Measurements from ENCODE around the gene LKAAEAR1.

Gene LKAAEAR1

GRCh38 chr20:64080013-64080812 is 4.0 kb downstream of the LKAAEAR1 start, which contains the start of gene OPRL1:
TSS of gene OPRL1 (plus strand) at chr20:64080082. CDS start at chr20:64092721, 12,639 bp downstream.
- no peak for DNase-seq (ENCODE audit: low read depth in 1 of 2, low spot score in 1 of 2)

- DNase-seq (ENCODE audit: low read depth in 1 of 2, low spot score in 1 of 2): peak; percentile 40 to 54
Measured at GRCh38 chr20:64079273-64080012, 4.8 kb downstream of the LKAAEAR1 start, which contains the start of gene RGS19. TSS of gene RGS19 (minus strand) at chr20:64079518. CDS start at chr20:64076886, 2,632 bp downstream.

- DNase-seq (ENCODE audit: low read depth in 1 of 2, low spot score in 1 of 2): no peak
Measured at GRCh38 chr20:64078934-64079272, 5.3 kb downstream of the LKAAEAR1 start.

- DNase-seq (ENCODE audit: low read depth in 1 of 2, low spot score in 1 of 2): peak in 1 of 2 donors; percentile 35
Measured at GRCh38 chr20:64077876-64078551, 6.2 kb downstream of the LKAAEAR1 start.

GRCh38 chr20:64077541-64077875 is 6.7 kb downstream of the LKAAEAR1 start:
- no peak for DNase-seq (ENCODE audit: low read depth in 1 of 2, low spot score in 1 of 2)

GRCh38 chr20:64077094-64077493 is 7.1 kb downstream of the LKAAEAR1 start:
- no peak for DNase-seq (ENCODE audit: low read depth in 1 of 2, low spot score in 1 of 2)

GRCh38 chr20:64076061-64076997 is 7.9 kb downstream of the LKAAEAR1 start:
- DNase-seq (ENCODE audit: low read depth in 1 of 2, low spot score in 1 of 2): no peak

- no peak for DNase-seq (ENCODE audit: low read depth in 1 of 2, low spot score in 1 of 2)
Measured at GRCh38 chr20:64075556-64075955, 8.6 kb downstream of the LKAAEAR1 start.

GRCh38 chr20:64074963-64075362 is 9.2 kb downstream of the LKAAEAR1 start:
- no peak for DNase-seq (ENCODE audit: low read depth in 1 of 2, low spot score in 1 of 2)

- no peak for DNase-seq (ENCODE audit: low read depth in 1 of 2, low spot score in 1 of 2)
Measured at GRCh38 chr20:64074184-64074789, 9.9 kb downstream of the LKAAEAR1 start.

- no peak for DNase-seq (ENCODE audit: low read depth in 1 of 2, low spot score in 1 of 2)
Measured at GRCh38 chr20:64073476-64074183, 10.6 kb downstream of the LKAAEAR1 start.

- DNase-seq (ENCODE audit: low read depth in 1 of 2, low spot score in 1 of 2): no peak
Measured at GRCh38 chr20:64072498-64073063, 11.6 kb downstream of the LKAAEAR1 start.

GRCh38 chr20:64071341-64072332 is 12.6 kb downstream of the LKAAEAR1 start:
- no peak for DNase-seq (ENCODE audit: low read depth in 1 of 2, low spot score in 1 of 2)

- DNase-seq (ENCODE audit: low read depth in 1 of 2, low spot score in 1 of 2): no peak
Measured at GRCh38 chr20:64070244-64070993, 13.8 kb downstream of the LKAAEAR1 start.

GRCh38 chr20:64069614-64070243 is 14.5 kb downstream of the LKAAEAR1 start:
- no peak for DNase-seq (ENCODE audit: low read depth in 1 of 2, low spot score in 1 of 2)

- DNase-seq (ENCODE audit: low read depth in 1 of 2, low spot score in 1 of 2): no peak
Measured at GRCh38 chr20:64069209-64069613, 15.0 kb downstream of the LKAAEAR1 start.

Data from stimulated activated CD4-positive, alpha-beta T cell treated with anti-CD3 and anti-CD28 coated beads, Interleukin-15, amount 100 ng/mL, for 1 hour (primary cell).